PFSK-1 (cell line): ENCODE results near the gene JAM2.

ENCODE experiments used
- POLR2AphosphoS5 ChIP-seq: IDR thresholded peaks from 2 replicates; pipeline ENCODE4 v1.6.1; 2012; ENCODE audit warnings: low read depth, mild to moderate bottlenecking, control low read depth, low read length, moderate library complexity
- REST ChIP-seq, 2 experiments: IDR thresholded peaks; 2 replicates each; pipeline versions ENCODE4 v1.6.1 to v1.8.0; 2011 to 2012; ENCODE audit warnings: low read depth in 2 of 2, low read length in 2 of 2, control low read depth in 1 of 2, inconsistent platforms in 1 of 2, mild to moderate bottlenecking in 1 of 2, moderate library complexity in 1 of 2; ENCODE audit not compliant: insufficient read depth in 1 of 2

GRCh38 chr21:25732091-25732760 is 93.2 kb downstream of the JAM2 start:
- TF ChIP-seq POLR2AphosphoS5 (no peak), REST (IDR thresholded peaks at IDR 0.05; ENCODE audit: insufficient read depth in 1 of 2, low read depth in 2 of 2, low read length in 2 of 2) (no peak)
